Measurements from ENCODE around the gene ALG2. TPM values are rescaled to one million over a fixed set of nuclear protein-coding genes. Genes with fewer than 3 reads are reported as not detected.

ALG2 gene
- total and polyA plus RNA-seq, 4 donors = 20.6 to 43.6 (median 30.3) TPM

GRCh38 chr9:99251157-99251556, 29.4 kb upstream of the ALG2 start:
- H3K4me3 ChIP-seq (ENCODE audit: low read depth in 1 of 3, low read length in 3 of 3) = no peak overlapping the region
- no peaks in the 10 kb centered on the region for H3K36me3 ChIP-seq (ENCODE audit: control insufficient read depth in 4 of 4, insufficient read depth in 3 of 4, low read depth in 1 of 4, low read length in 3 of 4)
- H3K4me1 ChIP-seq (ENCODE audit: control insufficient read depth in 4 of 4, insufficient read depth in 4 of 4, low read length in 3 of 4) = no peaks in the 10 kb centered on the region
- no peaks in the 10 kb centered on the region for H3K27me3 ChIP-seq (ENCODE audit: control insufficient read depth in 4 of 4, insufficient read depth in 4 of 4, low read length in 3 of 4)
- H3K9me3 ChIP-seq (ENCODE audit: control insufficient read depth in 4 of 4, low read length in 3 of 4) = no peaks in the 10 kb centered on the region
- no peak overlapping the region for H3K9ac ChIP-seq (ENCODE audit: low read depth in 1 of 2, low read length in 2 of 2)
- WGBS = 95% methylated on average over 4 of the region's 4 CpGs
- DNase-seq (ENCODE audit: low spot score) = no peak
- TF ChIP-seq HNF4G (IDR thresholded peaks at IDR 0.05) (no peak), ATF3 (IDR thresholded peaks at IDR 0.05) (no peak), HNF4A (conservative IDR thresholded peaks at IDR 0.05) (no peak), ZBTB33 (IDR thresholded peaks at IDR 0.05) (no peak), RXRA (IDR thresholded peaks at IDR 0.05) (no peak), FOXA1 (IDR thresholded peaks at IDR 0.05) (no peak), TAF1 (conservative IDR thresholded peaks at IDR 0.05) (no peak), GABPA (IDR thresholded peaks at IDR 0.05 in 1 of 2, conservative IDR thresholded peaks at IDR 0.05 in 1 of 2) (no peak)
- no peak overlapping the region for H3K27ac ChIP-seq (ENCODE audit: low read depth in 1 of 2, low read length in 2 of 2)

- no peak overlapping the region for H3K4me3 ChIP-seq (ENCODE audit: low read depth in 1 of 3, low read length in 3 of 3)
- H3K9ac ChIP-seq (ENCODE audit: low read depth in 1 of 2, low read length in 2 of 2) = no peak overlapping the region
- no peaks in the 10 kb centered on the region for H3K9me3 ChIP-seq (ENCODE audit: control insufficient read depth in 4 of 4, low read length in 3 of 4)
- no peak for DNase-seq (ENCODE audit: low spot score)
- H3K4me1 ChIP-seq (ENCODE audit: control insufficient read depth in 4 of 4, insufficient read depth in 4 of 4, low read length in 3 of 4) = no peaks in the 10 kb centered on the region
- no peaks in the 10 kb centered on the region for H3K36me3 ChIP-seq (ENCODE audit: control insufficient read depth in 4 of 4, insufficient read depth in 3 of 4, low read depth in 1 of 4, low read length in 3 of 4)
- no peak overlapping the region for H3K27ac ChIP-seq (ENCODE audit: low read depth in 1 of 2, low read length in 2 of 2)
- H3K27me3 ChIP-seq (ENCODE audit: control insufficient read depth in 4 of 4, insufficient read depth in 4 of 4, low read length in 3 of 4) = no peaks in the 10 kb centered on the region
- TF ChIP-seq JUND (IDR thresholded peaks at IDR 0.05) = no peak
- TF ChIP-seq FOXA1 (IDR thresholded peaks at IDR 0.05) = no peak
- TF ChIP-seq GABPA (IDR thresholded peaks at IDR 0.05 in 1 of 2, conservative IDR thresholded peaks at IDR 0.05 in 1 of 2) = no peak
- TF ChIP-seq FOXA2 (IDR thresholded peaks at IDR 0.05) = no peak
- TF ChIP-seq ZBTB33 (IDR thresholded peaks at IDR 0.05) = no peak
- TF ChIP-seq NR2F2 (IDR thresholded peaks at IDR 0.05) = no peak
- no peak for TF ChIP-seq TAF1 (conservative IDR thresholded peaks at IDR 0.05)
- TF ChIP-seq YY1 (IDR thresholded peaks at IDR 0.05) = no peak
These were observed 27.9 kb upstream of the ALG2 start for GRCh38 chr9:99249619-99250018.

GRCh38 chr9:99244344-99245260, 22.9 kb upstream of the ALG2 start:
- DNase-seq (ENCODE audit: low spot score) = no peak
- 79% methylated on average over 3 of the region's 3 CpGs for WGBS

More at GRCh38 chr9:99244344-99245260, 22.9 kb upstream of the ALG2 start:
- H3K9ac ChIP-seq (ENCODE audit: low read depth in 1 of 2, low read length in 2 of 2) = no peak overlapping the region
- peaks cover 0 to 2% (median 0%) of the 10 kb centered on the region in 4 donors for H3K4me1 ChIP-seq (ENCODE audit: control insufficient read depth in 4 of 4, insufficient read depth in 4 of 4, low read length in 3 of 4)
- no peaks in the 10 kb centered on the region for H3K9me3 ChIP-seq (ENCODE audit: control insufficient read depth in 4 of 4, low read length in 3 of 4)
- H3K27me3 ChIP-seq (ENCODE audit: control insufficient read depth in 4 of 4, insufficient read depth in 4 of 4, low read length in 3 of 4) = no peaks in the 10 kb centered on the region
- no peak for TF ChIP-seq NR2F2 (IDR thresholded peaks at IDR 0.05)
- TF ChIP-seq ATF3 (IDR thresholded peaks at IDR 0.05) = no peak
- TF ChIP-seq HNF4A (conservative IDR thresholded peaks at IDR 0.05) = no peak
- TF ChIP-seq JUND (IDR thresholded peaks at IDR 0.05) = no peak
- no peak overlapping the region for H3K27ac ChIP-seq (ENCODE audit: low read depth in 1 of 2, low read length in 2 of 2)
- H3K4me3 ChIP-seq (ENCODE audit: low read depth in 1 of 3, low read length in 3 of 3) = no peak overlapping the region
- H3K36me3 ChIP-seq (ENCODE audit: control insufficient read depth in 4 of 4, insufficient read depth in 3 of 4, low read depth in 1 of 4, low read length in 3 of 4) = peaks cover 0 to 11% (median 0%) of the 10 kb centered on the region in 4 donors

All from liver (tissue), 9 donors.